GM23338 (cell line): Measurements from ENCODE around the gene MSANTD7.

Experiments used
- CTCF ChIP-seq, 2 experiments: fragments of 200-600 bp in 1 of 2; sonication (generic) in 1 of 2; conservative IDR thresholded peaks; 2 replicates each; pipeline versions ENCODE4 v1.5.1 to v1.6.1; 2016 to 2017; ENCODE audit warnings: antibody characterized with exemption in 2 of 2, low read depth in 2 of 2, mild to moderate bottlenecking in 2 of 2, moderate library complexity in 1 of 2
- EZH2 ChIP-seq: fragments of 200-600 bp; sonication (generic); IDR thresholded peaks from one replicate; pipeline ENCODE4 v1.8.0; 2017; ENCODE audit warnings: antibody characterized with exemption, mild to moderate bottlenecking, low read depth; ENCODE audit not compliant: unreplicated experiment
- JUNB ChIP-seq: IDR thresholded peaks from one replicate; pipeline ENCODE4 v1.6.1; 2016; ENCODE audit warnings: antibody characterized with exemption; ENCODE audit not compliant: unreplicated experiment
- REST ChIP-seq: IDR thresholded peaks from one replicate; pipeline ENCODE4 v1.6.1; 2018; ENCODE audit warnings: antibody characterized with exemption; ENCODE audit not compliant: unreplicated experiment

GRCh38 chr10:14875941-14876340 is 37.8 kb downstream of the MSANTD7 start:
- TF ChIP-seq CTCF (conservative IDR thresholded peaks at IDR 0.05; ENCODE audit: low read depth in 2 of 2), result no peak
- no peak for TF ChIP-seq EZH2
- no peak for TF ChIP-seq REST
- TF ChIP-seq JUNB, result no peak
